ENCODE data around the gene SLC23A2.

Gene SLC23A2

GRCh38 chr20:4848041-4848440 lies 153.3 kb downstream of the SLC23A2 start:
- no peak for DNase-seq (ENCODE audit: low read depth, low spot score)
- TF ChIP-seq POLR2AphosphoS5 (IDR thresholded peaks at IDR 0.05; ENCODE audit: borderline replicate concordance, low read depth, low read length), result no peak
- TF ChIP-seq EZH2 (IDR thresholded peaks at IDR 0.05), result no peak
- no peak for TF ChIP-seq FOXP2 (optimal IDR thresholded peaks at IDR 0.05; ENCODE audit: control extremely low read depth, extremely low read length, insufficient read depth)
- no peaks in the 10 kb centered on the region for H3K9me3 ChIP-seq (ENCODE audit: low read depth, low read length)
- H3K4me3 ChIP-seq, result no peak overlapping the region
- H3K9ac ChIP-seq (ENCODE audit: insufficient read length), result no peak overlapping the region
- no peak overlapping the region for H3K27ac ChIP-seq
- H3K36me3 ChIP-seq (ENCODE audit: insufficient read depth, low read length), result no peaks in the 10 kb centered on the region

- no peaks in the 10 kb centered on the region for H3K9me3 ChIP-seq (ENCODE audit: low read depth, low read length)
- no peak overlapping the region for H3K9ac ChIP-seq (ENCODE audit: insufficient read length)
- no peak overlapping the region for H3K4me3 ChIP-seq
- TF ChIP-seq EZH2 (IDR thresholded peaks at IDR 0.05), result no peak
- no peak for TF ChIP-seq POLR2AphosphoS5 (IDR thresholded peaks at IDR 0.05; ENCODE audit: borderline replicate concordance, low read depth, low read length)
- TF ChIP-seq FOXP2 (optimal IDR thresholded peaks at IDR 0.05; ENCODE audit: control extremely low read depth, extremely low read length, insufficient read depth), result no peak
- H3K27ac ChIP-seq, result no peak overlapping the region
- H3K36me3 ChIP-seq (ENCODE audit: insufficient read depth, low read length), result no peaks in the 10 kb centered on the region
- no peak for DNase-seq (ENCODE audit: low read depth, low spot score)
These were observed 154.5 kb downstream of the SLC23A2 start for GRCh38 chr20:4846821-4847220.

- Histone ChIP-seq H3K9ac (ENCODE audit: insufficient read length) (no peak overlapping the region), H3K9me3 (ENCODE audit: low read depth, low read length) (no peaks in the 10 kb centered on the region), H3K36me3 (ENCODE audit: insufficient read depth, low read length) (no peaks in the 10 kb centered on the region), H3K27ac (no peak overlapping the region), H3K4me3 (no peak overlapping the region)
- DNase-seq (ENCODE audit: low read depth, low spot score), result no peak
- TF ChIP-seq EZH2 (IDR thresholded peaks at IDR 0.05), result no peak
- no peak for TF ChIP-seq FOXP2 (optimal IDR thresholded peaks at IDR 0.05; ENCODE audit: control extremely low read depth, extremely low read length, insufficient read depth)
- no peak for TF ChIP-seq POLR2AphosphoS5 (IDR thresholded peaks at IDR 0.05; ENCODE audit: borderline replicate concordance, low read depth, low read length)
These were observed 156.4 kb downstream of the SLC23A2 start for GRCh38 chr20:4844751-4845465.

- Histone ChIP-seq H3K27ac (no peak overlapping the region), H3K36me3 (ENCODE audit: insufficient read depth, low read length) (no peaks in the 10 kb centered on the region), H3K4me3 (no peak overlapping the region), H3K9me3 (ENCODE audit: low read depth, low read length) (no peaks in the 10 kb centered on the region), H3K9ac (ENCODE audit: insufficient read length) (no peak overlapping the region)
- TF ChIP-seq FOXP2 (optimal IDR thresholded peaks at IDR 0.05; ENCODE audit: control extremely low read depth, extremely low read length, insufficient read depth), result no peak
- TF ChIP-seq POLR2AphosphoS5 (IDR thresholded peaks at IDR 0.05; ENCODE audit: borderline replicate concordance, low read depth, low read length), result no peak
- TF ChIP-seq EZH2 (IDR thresholded peaks at IDR 0.05), result no peak
- no peak for DNase-seq (ENCODE audit: low read depth, low spot score)
These were observed 157.0 kb downstream of the SLC23A2 start for GRCh38 chr20:4844325-4844724.

GRCh38 chr20:4840801-4841200 lies 160.5 kb downstream of the SLC23A2 start:
- H3K9me3 ChIP-seq (ENCODE audit: low read depth, low read length), result no peaks in the 10 kb centered on the region
- H3K4me3 ChIP-seq, result no peak overlapping the region
- H3K36me3 ChIP-seq (ENCODE audit: insufficient read depth, low read length), result no peaks in the 10 kb centered on the region
- TF ChIP-seq POLR2AphosphoS5 (IDR thresholded peaks at IDR 0.05; ENCODE audit: borderline replicate concordance, low read depth, low read length) (no peak), EZH2 (IDR thresholded peaks at IDR 0.05) (no peak), FOXP2 (optimal IDR thresholded peaks at IDR 0.05; ENCODE audit: control extremely low read depth, extremely low read length, insufficient read depth) (no peak)
- DNase-seq (ENCODE audit: low read depth, low spot score), result no peak
- no peak overlapping the region for H3K9ac ChIP-seq (ENCODE audit: insufficient read length)
- H3K27ac ChIP-seq, result no peak overlapping the region

- Histone ChIP-seq H3K27ac (no peak overlapping the region), H3K36me3 (ENCODE audit: insufficient read depth, low read length) (no peaks in the 10 kb centered on the region), H3K9ac (ENCODE audit: insufficient read length) (no peak overlapping the region), H3K9me3 (ENCODE audit: low read depth, low read length) (no peaks in the 10 kb centered on the region), H3K4me3 (no peak overlapping the region)
- DNase-seq (ENCODE audit: low read depth, low spot score), result no peak
- TF ChIP-seq POLR2AphosphoS5 (IDR thresholded peaks at IDR 0.05; ENCODE audit: borderline replicate concordance, low read depth, low read length) (no peak), EZH2 (IDR thresholded peaks at IDR 0.05) (no peak), FOXP2 (optimal IDR thresholded peaks at IDR 0.05; ENCODE audit: control extremely low read depth, extremely low read length, insufficient read depth) (no peak)
These were observed 162.8 kb downstream of the SLC23A2 start for GRCh38 chr20:4838526-4838925.

GRCh38 chr20:4837760-4838159 lies 163.6 kb downstream of the SLC23A2 start:
- H3K9me3 ChIP-seq (ENCODE audit: low read depth, low read length), result no peaks in the 10 kb centered on the region
- H3K9ac ChIP-seq (ENCODE audit: insufficient read length), result no peak overlapping the region
- no peak overlapping the region for H3K4me3 ChIP-seq
- TF ChIP-seq FOXP2 (optimal IDR thresholded peaks at IDR 0.05; ENCODE audit: control extremely low read depth, extremely low read length, insufficient read depth) (no peak), POLR2AphosphoS5 (IDR thresholded peaks at IDR 0.05; ENCODE audit: borderline replicate concordance, low read depth, low read length) (no peak), EZH2 (IDR thresholded peaks at IDR 0.05) (no peak)
- H3K27ac ChIP-seq, result no peak overlapping the region
- DNase-seq (ENCODE audit: low read depth, low spot score), result no peak
- H3K36me3 ChIP-seq (ENCODE audit: insufficient read depth, low read length), result no peaks in the 10 kb centered on the region

GRCh38 chr20:4836935-4837334 lies 164.4 kb downstream of the SLC23A2 start:
- H3K4me3 ChIP-seq, result no peak overlapping the region
- H3K27ac ChIP-seq, result no peak overlapping the region
- H3K9me3 ChIP-seq (ENCODE audit: low read depth, low read length), result no peaks in the 10 kb centered on the region
- no peaks in the 10 kb centered on the region for H3K36me3 ChIP-seq (ENCODE audit: insufficient read depth, low read length)
- no peak for DNase-seq (ENCODE audit: low read depth, low spot score)
- no peak overlapping the region for H3K9ac ChIP-seq (ENCODE audit: insufficient read length)
- no peak for TF ChIP-seq POLR2AphosphoS5 (IDR thresholded peaks at IDR 0.05; ENCODE audit: borderline replicate concordance, low read depth, low read length)
- TF ChIP-seq EZH2 (IDR thresholded peaks at IDR 0.05), result no peak
- no peak for TF ChIP-seq FOXP2 (optimal IDR thresholded peaks at IDR 0.05; ENCODE audit: control extremely low read depth, extremely low read length, insufficient read depth)

- H3K36me3 ChIP-seq (ENCODE audit: insufficient read depth, low read length), result no peaks in the 10 kb centered on the region
- H3K9me3 ChIP-seq (ENCODE audit: low read depth, low read length), result no peaks in the 10 kb centered on the region
- no peak overlapping the region for H3K27ac ChIP-seq
- DNase-seq (ENCODE audit: low read depth, low spot score), result no peak
- no peak overlapping the region for H3K4me3 ChIP-seq
- no peak overlapping the region for H3K9ac ChIP-seq (ENCODE audit: insufficient read length)
- no peak for TF ChIP-seq FOXP2 (optimal IDR thresholded peaks at IDR 0.05; ENCODE audit: control extremely low read depth, extremely low read length, insufficient read depth)
- TF ChIP-seq EZH2 (IDR thresholded peaks at IDR 0.05), result no peak
- TF ChIP-seq POLR2AphosphoS5 (IDR thresholded peaks at IDR 0.05; ENCODE audit: borderline replicate concordance, low read depth, low read length), result no peak
These were observed 164.8 kb downstream of the SLC23A2 start for GRCh38 chr20:4836473-4836872.

Data from SK-N-MC (cell line).